H1 (cell line): Measurements from ENCODE around the gene SCP2.

ENCODE experiments used
- CTCF ChIP-seq, 3 experiments: IDR thresholded peaks; 1 replicate in 2 of 3; 2 replicates in 1 of 3; pipeline versions ENCODE4 v1.5.1 to v1.6.1; 2011; ENCODE audit warnings: low read length in 3 of 3, mild to moderate bottlenecking in 3 of 3, inconsistent platforms in 2 of 3, low read depth in 1 of 3, moderate library complexity in 1 of 3; ENCODE audit not compliant: insufficient read depth in 1 of 3; ENCODE audit errors: control extremely low read depth in 1 of 3
- HDAC6 ChIP-seq: IDR thresholded peaks from one replicate; pipeline ENCODE4 v1.7.1; 2012; ENCODE audit warnings: low read depth, mild to moderate bottlenecking, inconsistent platforms, low read length, moderate library complexity
- SRF ChIP-seq: IDR thresholded peaks from 2 replicates; pipeline ENCODE4 v1.6.1; 2011; ENCODE audit warnings: mild to moderate bottlenecking, low read depth, low read length, moderate library complexity
- USF2 ChIP-seq: IDR thresholded peaks from 2 replicates; pipeline ENCODE4 v1.6.1; 2011; ENCODE audit warnings: low read length, improper control_type of control experiment

- TF ChIP-seq CTCF (IDR thresholded peaks at IDR 0.05; ENCODE audit: control extremely low read depth in 1 of 3, insufficient read depth in 1 of 3, low read depth in 1 of 3, low read length in 3 of 3) (no peak), SRF (no peak), USF2 (no peak), HDAC6 (no peak)
Observed at GRCh38 chr1:52880206-52880605, 46.9 kb upstream of the SCP2 start.
